Measurements from ENCODE around the gene EP300.
A peak's percentile ranks its signal among the peaks of the same experiment; 100 is the strongest.
"Not testable (repeated sequence)": the region's sequence is repeated elsewhere in the genome, so short reads cannot be mapped to it uniquely, and the experiment has no call there.

Gene EP300

GRCh38 chr22:41092023-41092817 lies at the start of gene EP300:
TSS of gene EP300 (plus strand) at chr22:41092592. CDS start at chr22:41093005, 413 bp downstream.
- DNase-seq = peak; percentile 95

GRCh38 chr22:41043722-41044121 lies 48.7 kb upstream of the EP300 start:
- peak; percentile 74 for DNase-seq

- DNase-seq = not testable (repeated sequence)
Observed at GRCh38 chr22:41045575-41045974, 46.8 kb upstream of the EP300 start.

- no peak for DNase-seq
Observed at GRCh38 chr22:41047801-41048211, 44.6 kb upstream of the EP300 start.

- DNase-seq = not testable (repeated sequence)
Observed at GRCh38 chr22:41048345-41048744, 44.0 kb upstream of the EP300 start.

DNA sequence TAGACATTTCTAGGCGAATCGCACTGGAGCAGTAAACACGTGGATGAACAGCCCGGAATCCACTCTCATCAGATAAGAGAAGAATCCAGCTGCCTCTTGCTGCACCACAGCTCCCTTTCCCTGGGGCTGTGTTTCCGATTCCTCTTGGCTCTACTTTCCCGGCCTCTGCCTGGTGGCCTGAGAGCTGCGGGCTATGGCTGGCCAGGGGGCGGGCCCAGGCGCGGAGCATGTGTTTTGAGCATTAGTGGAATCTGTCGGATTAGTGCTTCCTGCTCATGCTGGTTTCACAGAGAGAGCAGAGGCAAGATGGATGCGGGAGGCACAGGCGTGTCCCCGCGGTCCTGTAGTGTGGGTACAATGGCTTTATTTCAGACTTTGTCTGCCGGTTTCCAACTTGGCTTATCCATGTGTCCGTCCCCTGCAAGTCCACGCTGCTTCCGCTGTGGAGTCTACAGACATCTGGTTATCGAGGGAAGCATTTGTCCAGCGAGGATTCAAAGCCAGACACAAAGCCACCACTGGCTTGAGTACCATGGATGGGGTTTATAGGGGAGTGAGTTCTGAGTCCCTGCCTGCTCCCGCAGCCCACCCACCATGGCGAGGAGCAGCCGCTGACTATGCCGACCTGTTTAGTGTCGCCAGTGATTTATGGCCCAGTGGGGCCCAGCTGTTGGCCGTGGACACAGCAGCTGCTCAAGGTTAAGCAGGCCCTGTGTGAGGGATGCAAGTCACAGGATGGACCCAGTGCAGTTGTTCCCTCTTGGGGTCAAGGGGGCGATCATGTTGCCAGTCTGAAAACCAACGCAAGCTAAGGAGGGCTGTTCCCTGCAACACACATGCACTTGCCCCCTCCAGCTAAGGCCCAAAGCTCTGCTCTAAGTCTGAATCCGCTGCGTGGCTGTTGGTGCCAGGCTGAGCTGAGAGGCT lies 43.3 kb upstream of the EP300 start:
- DNase-seq = no peak

GRCh38 chr22:41049795-41050194 lies 42.6 kb upstream of the EP300 start:
- DNase-seq = not testable (repeated sequence)

DNA sequence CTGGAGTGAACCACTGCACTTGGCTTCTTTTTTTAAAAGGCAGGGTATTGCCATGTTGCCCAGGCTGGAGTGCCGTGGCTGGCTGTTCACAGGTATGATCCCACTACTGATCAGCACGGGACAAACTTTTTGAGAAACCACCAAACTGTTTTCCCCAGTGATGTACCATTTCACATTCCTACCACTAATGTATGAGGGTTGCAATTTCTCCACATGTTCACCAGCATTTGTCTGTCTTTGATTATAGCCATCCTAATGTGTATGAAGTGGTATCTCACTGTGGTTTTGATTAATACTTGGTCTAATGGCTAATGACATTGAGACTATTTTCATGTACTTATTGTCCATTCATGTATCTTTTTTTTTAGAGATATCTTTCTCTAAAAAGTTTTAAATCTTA lies 41.5 kb upstream of the EP300 start:
- no peak for DNase-seq

DNA sequence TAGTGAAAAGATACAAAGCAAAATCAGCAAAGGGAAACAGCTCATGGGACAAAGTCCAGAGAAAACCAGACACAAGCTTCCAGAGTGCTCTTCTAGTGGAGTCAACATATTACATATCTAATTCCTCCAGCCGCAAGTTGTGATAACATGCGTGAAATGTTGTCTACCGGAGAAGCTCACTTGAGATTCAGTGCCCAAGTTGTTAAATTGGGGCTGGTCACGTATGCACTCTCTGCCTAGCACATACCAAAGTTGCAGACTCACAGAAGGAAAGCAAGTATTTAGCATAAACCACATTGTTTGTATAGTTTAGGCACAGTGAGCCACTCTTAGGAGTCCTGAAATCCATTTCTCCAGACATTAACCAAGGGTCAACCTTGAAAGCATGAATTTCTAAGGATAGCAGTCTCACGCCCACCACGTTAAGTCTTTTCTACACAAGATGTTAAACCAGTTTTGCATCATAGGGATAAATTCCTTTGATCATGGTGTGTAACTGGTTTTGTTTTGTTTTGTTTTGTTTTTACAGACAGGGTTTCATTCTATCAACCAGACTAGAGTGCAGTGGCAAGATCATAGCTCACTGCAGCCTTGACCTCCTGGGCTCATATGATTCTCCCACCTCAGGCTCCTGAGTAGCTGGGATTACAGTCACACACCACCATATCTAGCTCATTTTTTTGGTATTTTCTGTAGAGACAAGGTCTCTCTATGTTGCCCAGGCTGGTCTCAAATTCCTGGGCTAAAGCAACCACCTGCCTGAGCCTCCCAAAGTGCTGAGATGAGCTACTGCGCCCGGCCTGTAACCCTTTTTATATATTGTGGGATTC lies 39.5 kb upstream of the EP300 start:
- DNase-seq = no peak

- DNase-seq = no peak
Observed at GRCh38 chr22:41057076-41057475, 35.3 kb upstream of the EP300 start.

- no peak for DNase-seq
Observed at GRCh38 chr22:41062146-41062545, 30.2 kb upstream of the EP300 start.

DNA sequence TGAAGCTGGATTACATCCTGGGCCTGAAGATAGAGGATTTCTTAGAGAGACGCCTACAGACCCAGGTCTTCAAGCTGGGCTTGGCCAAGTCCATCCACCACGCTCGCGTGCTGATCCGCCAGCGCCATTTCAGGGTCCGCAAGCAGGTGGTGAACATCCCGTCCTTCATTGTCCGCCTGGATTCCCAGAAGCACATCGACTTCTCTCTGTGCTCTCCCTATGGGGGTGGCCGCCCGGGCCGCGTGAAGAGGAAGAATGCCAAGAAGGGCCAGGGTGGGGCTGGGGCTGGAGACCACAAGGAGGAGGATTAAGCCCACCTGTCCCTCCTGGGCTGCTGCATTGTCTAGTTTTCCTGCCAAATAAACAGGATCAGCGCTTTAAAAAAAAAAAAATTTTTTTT lies 28.1 kb upstream of the EP300 start:
- DNase-seq = not testable (repeated sequence)

GRCh38 chr22:41066341-41066740 lies 26.1 kb upstream of the EP300 start:
- not testable (repeated sequence) for DNase-seq

- DNase-seq = not testable (repeated sequence)
Observed at GRCh38 chr22:41067968-41068367, 24.4 kb upstream of the EP300 start.

GRCh38 chr22:41070665-41071331 lies 21.6 kb upstream of the EP300 start:
- no peak for DNase-seq

GRCh38 chr22:41074061-41074460 lies 18.3 kb upstream of the EP300 start:
- DNase-seq = no peak

DNA sequence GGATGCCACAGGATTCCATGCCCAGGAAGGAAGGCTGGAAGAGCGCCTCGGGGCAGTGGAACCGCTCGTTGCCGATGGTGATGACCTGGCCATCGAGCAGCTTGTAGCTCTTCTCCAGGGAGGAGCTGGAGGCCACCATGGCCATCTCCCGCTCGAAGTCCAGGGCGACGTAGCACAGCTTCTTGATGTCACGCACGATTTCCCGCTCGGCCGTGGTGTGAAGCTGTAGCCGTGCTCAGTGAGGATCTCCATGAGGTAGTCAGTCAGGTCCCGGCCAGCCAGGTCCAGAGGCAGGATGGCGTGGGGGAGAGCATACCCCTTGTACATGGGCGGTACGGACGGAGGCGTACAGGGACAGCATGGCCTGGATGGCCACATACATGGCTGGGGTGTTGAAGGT lies 17.9 kb upstream of the EP300 start:
- no peak for DNase-seq

DNA sequence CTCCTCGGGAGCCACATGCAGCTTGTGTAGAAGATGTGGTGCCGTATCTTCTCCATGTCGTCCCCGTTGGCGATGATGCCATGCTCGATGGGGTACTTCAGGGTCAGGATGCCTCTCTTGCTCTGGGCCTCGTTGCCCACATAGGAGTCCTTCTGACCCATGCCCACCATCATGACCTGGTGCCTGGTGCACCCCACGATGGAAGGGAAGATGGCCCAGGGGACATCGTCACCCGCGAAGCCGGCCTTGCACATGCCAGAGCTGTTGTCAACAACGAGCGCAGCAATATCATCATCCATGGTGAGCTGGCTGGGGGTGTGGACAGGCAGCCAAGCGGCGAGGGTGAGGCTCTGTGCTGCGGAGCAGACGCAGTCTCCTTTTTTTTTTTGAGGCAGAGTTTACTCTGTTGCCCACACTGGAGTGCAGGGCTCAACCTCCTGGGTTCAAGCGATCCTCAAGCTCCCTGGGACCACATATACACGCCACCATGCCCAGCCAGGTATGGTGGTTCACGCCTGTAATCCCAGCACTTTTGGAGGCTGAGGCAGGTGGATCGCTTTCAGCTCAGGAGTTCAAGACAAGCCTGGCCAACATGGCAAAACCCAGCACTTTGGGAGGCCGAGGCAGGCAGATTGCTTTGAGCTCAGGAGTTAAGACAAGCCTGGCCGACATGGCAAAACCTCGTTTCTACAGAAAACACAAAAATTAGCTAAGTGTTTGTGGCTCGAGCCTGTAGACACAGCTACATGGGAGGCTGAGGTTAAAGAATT lies 17.3 kb upstream of the EP300 start:
- DNase-seq = no peak

DNA sequence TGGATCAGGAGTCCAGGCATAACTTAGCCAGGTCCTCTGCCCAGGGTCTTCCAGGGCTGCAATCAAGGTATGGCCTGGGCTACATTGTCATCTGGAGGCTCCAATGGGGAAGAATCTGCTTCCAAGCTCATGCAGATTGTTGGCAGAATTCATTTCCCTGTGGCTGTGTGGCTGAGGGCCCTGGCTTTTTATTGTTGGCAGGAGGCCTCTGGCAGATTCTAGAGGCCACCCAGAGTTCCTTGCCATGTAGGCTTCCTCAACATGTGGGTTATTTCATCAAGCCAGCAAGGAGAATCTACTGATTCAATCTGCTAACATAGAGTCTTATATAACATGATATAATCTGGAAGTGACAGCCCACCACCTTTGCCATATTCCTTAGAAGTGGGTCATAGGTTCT lies 16.4 kb upstream of the EP300 start:
- DNase-seq = no peak

DNA sequence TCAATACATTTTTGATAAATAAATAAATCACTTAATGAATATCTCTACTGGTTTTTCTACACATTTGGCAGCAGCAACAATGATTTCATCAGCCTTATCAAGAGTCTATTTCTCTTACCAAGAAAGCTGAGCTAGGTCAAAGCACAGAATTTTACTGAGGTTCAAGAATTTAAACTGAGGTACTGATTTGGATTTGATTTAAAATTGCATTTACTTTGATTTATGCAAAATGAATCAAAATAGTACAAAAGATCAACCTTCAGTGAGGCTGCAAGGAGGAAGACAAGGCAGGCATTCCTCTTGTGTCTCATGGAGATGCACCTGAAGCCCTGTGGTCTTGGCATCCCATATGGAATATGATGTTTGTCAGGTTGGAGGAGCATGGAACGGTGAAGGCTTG lies 15.5 kb upstream of the EP300 start:
- no peak for DNase-seq

DNA sequence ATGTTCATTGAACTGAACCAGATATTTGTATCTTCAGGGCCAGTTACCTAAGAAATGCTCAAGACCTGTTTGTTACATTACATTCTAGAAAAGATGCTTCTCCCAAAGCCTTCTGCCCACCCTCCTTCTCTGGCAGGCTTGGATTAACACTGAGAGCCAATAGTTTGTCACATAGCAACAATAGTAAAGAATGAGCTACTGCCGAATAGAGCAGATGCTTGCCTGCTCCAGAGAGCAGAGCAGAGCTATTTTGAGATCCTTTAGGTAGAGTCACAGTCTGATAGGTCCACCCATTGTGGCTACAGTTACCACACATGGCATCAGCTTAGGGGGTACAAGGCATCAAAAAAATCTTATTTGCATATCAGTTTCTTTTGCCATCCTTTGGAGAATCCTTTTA lies 13.5 kb upstream of the EP300 start:
- DNase-seq = no peak

GRCh38 chr22:41085842-41086241 lies 6.5 kb upstream of the EP300 start:
- no peak for DNase-seq
